ENCODE data around the gene PRKCZ.

The PRKCZ gene

DNA sequence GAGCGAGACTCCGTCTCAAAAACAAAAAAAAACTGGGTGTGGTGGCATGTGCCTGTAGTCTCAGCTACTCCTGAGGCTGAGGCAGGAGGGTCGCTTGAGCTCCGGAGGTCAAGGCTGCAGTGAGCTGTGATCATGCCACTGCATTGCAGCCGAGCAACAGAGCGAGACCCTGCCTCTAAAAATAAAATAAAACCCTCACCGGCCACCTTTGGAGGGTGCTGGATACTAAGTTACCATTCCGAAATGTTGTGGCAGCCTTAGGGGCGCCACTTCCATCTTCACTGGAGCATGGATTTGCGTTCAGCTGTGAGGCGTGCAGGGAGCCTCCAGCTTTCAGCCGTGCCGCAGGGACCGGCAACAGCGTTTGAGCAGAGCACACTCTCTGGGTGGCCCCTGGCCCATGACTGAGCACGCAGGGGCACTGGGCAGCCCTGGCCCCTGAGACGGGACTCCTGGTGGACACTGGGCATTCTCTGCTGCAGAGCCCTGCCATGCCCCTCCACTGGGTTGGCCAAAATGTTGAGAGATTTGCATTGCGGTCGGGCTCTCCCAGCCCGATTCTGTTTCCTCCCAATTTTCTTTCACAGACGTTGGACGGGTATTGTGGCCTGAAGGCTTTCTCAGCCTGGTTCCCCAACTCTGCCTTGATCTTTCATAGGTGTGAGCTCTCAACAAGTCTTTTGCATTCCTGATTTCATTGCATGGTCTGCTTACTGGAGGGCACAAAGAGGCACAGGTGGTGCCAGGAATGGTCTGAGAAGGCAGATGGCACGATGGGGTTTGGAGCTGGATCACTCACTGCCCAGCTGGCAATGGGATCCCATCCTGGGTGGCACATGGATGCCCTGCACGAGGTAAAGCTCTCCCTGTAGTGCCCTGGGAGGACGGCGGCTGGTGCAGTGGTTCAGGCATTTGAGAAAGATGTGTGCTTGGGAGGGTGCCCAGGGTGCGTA is 40.8 kb upstream of the PRKCZ start:
- no peak for DNase-seq (ENCODE audit: low read depth)
- TF ChIP-seq, protein P1, sequence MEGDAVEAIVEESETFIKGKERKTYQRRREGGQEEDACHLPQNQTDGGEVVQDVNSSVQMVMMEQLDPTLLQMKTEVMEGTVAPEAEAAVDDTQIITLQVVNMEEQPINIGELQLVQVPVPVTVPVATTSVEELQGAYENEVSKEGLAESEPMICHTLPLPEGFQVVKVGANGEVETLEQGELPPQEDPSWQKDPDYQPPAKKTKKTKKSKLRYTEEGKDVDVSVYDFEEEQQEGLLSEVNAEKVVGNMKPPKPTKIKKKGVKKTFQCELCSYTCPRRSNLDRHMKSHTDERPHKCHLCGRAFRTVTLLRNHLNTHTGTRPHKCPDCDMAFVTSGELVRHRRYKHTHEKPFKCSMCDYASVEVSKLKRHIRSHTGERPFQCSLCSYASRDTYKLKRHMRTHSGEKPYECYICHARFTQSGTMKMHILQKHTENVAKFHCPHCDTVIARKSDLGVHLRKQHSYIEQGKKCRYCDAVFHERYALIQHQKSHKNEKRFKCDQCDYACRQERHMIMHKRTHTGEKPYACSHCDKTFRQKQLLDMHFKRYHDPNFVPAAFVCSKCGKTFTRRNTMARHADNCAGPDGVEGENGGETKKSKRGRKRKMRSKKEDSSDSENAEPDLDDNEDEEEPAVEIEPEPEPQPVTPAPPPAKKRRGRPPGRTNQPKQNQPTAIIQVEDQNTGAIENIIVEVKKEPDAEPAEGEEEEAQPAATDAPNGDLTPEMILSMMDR (IDR thresholded peaks at IDR 0.05; ENCODE audit: low read length, missing control alignments): no peak

GRCh38 chr1:2014181-2014580 is 36.0 kb upstream of the PRKCZ start:
- TF ChIP-seq, protein P1 (IDR thresholded peaks at IDR 0.05; ENCODE audit: low read length, missing control alignments): no peak
- H3K4me3 ChIP-seq (replicated peaks; ENCODE audit: low read depth, low read length): no peak overlapping the region
- DNase-seq (ENCODE audit: low read depth): no peak

More for the DNA sequence above, 40.8 kb upstream of the PRKCZ start:
- no peak overlapping the region for H3K4me3 ChIP-seq (replicated peaks; ENCODE audit: low read depth, low read length)

- no peak for DNase-seq (ENCODE audit: low read depth)
- TF ChIP-seq, protein P1 (IDR thresholded peaks at IDR 0.05; ENCODE audit: low read length, missing control alignments): no peak
- H3K4me3 ChIP-seq (replicated peaks; ENCODE audit: low read depth, low read length): no peak overlapping the region
Measured at GRCh38 chr1:2014741-2015735, 35.2 kb upstream of the PRKCZ start.

DNA sequence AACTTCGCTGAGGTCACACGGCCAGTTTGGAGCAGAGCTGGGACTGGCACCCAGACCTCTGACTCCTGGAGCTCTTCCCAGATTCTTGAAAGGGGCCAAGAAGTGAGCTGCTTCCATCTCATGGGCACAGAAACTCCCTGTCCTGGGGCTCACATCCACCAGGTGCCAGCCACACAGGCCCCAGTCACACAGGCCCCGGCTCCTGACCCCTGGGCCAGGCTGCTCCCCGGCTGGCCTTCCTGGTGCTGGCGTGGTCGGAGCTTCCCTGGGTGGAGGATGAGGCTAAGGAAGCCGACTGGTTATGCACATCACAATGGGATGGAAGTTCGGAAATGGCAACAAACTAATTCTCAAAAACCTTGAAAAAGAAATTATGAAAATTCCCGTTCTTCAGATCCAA is 34.1 kb upstream of the PRKCZ start:
- TF ChIP-seq, protein P1 (IDR thresholded peaks at IDR 0.05; ENCODE audit: low read length, missing control alignments): no peak
- DNase-seq (ENCODE audit: low read depth): no peak
- H3K4me3 ChIP-seq (replicated peaks; ENCODE audit: low read depth, low read length): no peak overlapping the region

DNA sequence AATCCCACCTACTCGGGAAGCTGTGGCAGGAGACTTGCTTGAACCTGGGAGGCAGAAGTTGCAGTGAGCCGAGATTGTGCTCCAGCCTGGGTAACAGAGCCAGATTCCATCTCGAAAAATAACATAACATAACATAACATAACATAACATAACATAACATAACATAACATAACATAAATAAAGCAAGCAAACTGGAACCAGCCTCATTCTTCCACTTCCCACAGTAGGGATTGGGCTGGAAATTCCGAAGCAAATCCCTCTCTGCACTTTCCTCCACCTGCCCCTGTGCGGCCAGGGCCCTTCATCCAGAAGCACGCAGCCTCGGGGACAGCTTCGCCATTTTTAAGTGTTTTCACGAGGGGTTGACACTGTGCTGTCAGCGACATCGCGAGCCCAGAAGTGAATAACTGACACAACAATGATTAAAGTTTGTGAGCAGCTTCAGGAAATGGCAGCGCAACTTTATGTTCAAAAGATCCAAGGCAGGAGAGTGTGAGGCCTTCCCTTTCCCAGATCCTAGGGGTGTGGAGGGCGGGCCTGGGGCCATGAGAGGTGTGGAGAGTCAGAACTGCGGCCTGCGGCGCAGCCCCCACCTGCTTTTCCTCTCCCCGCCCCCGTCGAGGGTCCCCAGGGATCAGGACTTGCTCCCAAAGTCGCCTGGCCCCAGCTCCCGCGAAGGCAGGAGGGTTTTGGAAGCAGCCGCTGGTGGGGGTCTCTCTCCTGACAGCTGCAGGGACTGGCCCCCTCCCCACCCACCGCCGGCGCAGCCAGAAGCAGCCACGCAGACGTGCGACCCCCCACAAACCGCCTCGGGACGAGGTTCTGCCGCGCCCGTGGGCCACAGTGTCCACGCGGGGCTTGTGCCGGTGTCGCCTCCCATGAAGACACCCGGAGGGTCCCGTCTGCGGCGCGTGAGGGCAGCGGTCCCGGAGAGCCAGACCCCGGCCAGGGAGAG is 31.7 kb upstream of the PRKCZ start:
- TF ChIP-seq, protein P1 (IDR thresholded peaks at IDR 0.05; ENCODE audit: low read length, missing control alignments): no peak
- DNase-seq (ENCODE audit: low read depth): no peak
- no peak overlapping the region for H3K4me3 ChIP-seq (replicated peaks; ENCODE audit: low read depth, low read length)

- TF ChIP-seq, protein P1 (IDR thresholded peaks at IDR 0.05; ENCODE audit: low read length, missing control alignments): no peak
- H3K4me3 ChIP-seq (replicated peaks; ENCODE audit: low read depth, low read length): no peak within 1 kb of the TSS
- DNase-seq (ENCODE audit: low read depth): no peak
Measured at GRCh38 chr1:2019172-2019543, 31.1 kb upstream of the PRKCZ start, which contains the start of gene GABRD. Gene GABRD, plus strand, starts transcription at chr1:2019345. Its CDS starts 79 bp downstream, at chr1:2019424.
